K562 (cell line): ENCODE results near the gene STRA6. TPM values are rescaled to one million over a fixed set of nuclear protein-coding genes. Genes with fewer than 3 reads are reported as not detected.

Experiments
- ATAC-seq: fragments of 200-7000 bp; cut with Tn5 transposase; 3 replicates; pipeline ENCODE4 v1.9.1; 2020; ENCODE audit warnings: moderate library complexity
- BruUV-seq: library from RNA; stranded (reverse); fragments of 400-500 nt; replicated peaks from 2 replicates; lab custom pipeline; 2021; lab: Mats Ljungman, UMichigan
- CTCF ChIA-PET: fragments of 300-600 bp; formaldehyde crosslinking; extraction: SDS; loops from one replicate; lab custom pipeline; 2021; ENCODE audit warnings: low intra/inter-chr PET ratio; lab: Yijun Ruan, JAX
- POLR2A ChIA-PET: fragments of 300-600, 350-650 bp; sonication (Branson Sonifier 250); formaldehyde crosslinking; extraction: SDS; loops from one replicate; lab custom pipeline; 2021; ENCODE audit warnings: antibody characterized with exemption, inconsistent platforms; lab: Yijun Ruan, JAX
- DNase-seq, 4 experiments: peaks; one replicate each; pipeline versions ENCODE4 v3.0.0 to v3.0.0-alpha.2; 2011 to 2018; ENCODE audit warnings: low spot score in 3 of 4, mixed read lengths in 3 of 4; ENCODE audit errors: extremely low read depth in 1 of 4
- FAIRE-seq: peaks from 2 replicates; lab custom pipeline; 2011; peaks lifted over from hg19 to GRCh38; lab: Jason Lieb, UNC
- H2AFZ ChIP-seq: 2 replicates; pipeline ENCODE4 v1.6.0; 2011; ENCODE audit warnings: low read depth, low read length, control low read depth, inconsistent platforms
- H3K27ac ChIP-seq: fragments of 200-600 bp; 3 replicates; pipeline ENCODE4 v1.8.0; 2011; ENCODE audit warnings: low read depth, mild to moderate bottlenecking, control low read depth, inconsistent platforms, low read length, moderate library complexity, mixed read lengths; ENCODE audit errors: extremely low read depth
- H3K27me3 ChIP-seq, 2 experiments: fragments of 300-600 bp in 1 of 2; 2 replicates in 1 of 2; 3 replicates in 1 of 2; pipeline versions ENCODE4 v1.6.0 to v1.8.0; 2011; ENCODE audit warnings: inconsistent platforms in 2 of 2, low read length in 2 of 2, mild to moderate bottlenecking in 1 of 2, mixed read lengths in 1 of 2, moderate library complexity in 1 of 2; ENCODE audit not compliant: control insufficient read depth in 2 of 2, insufficient read depth in 2 of 2
- H3K36me3 ChIP-seq: fragments of 300-600 bp; 3 replicates; pipeline ENCODE4 v1.8.0; 2011; ENCODE audit warnings: mild to moderate bottlenecking, low read length, inconsistent platforms; ENCODE audit not compliant: control insufficient read depth, insufficient read depth
- H3K4me1 ChIP-seq, 2 experiments: fragments of 200-600 bp in 1 of 2; replicated peaks in 1 of 2; 2 replicates in 1 of 2; 3 replicates in 1 of 2; pipeline versions ENCODE4 v1.5.1 to v1.8.0; 2011; ENCODE audit warnings: inconsistent platforms in 2 of 2, low read length in 2 of 2, mild to moderate bottlenecking in 1 of 2, mixed read lengths in 1 of 2, moderate library complexity in 1 of 2; ENCODE audit not compliant: control insufficient read depth in 2 of 2, insufficient read depth in 2 of 2
- H3K4me2 ChIP-seq: 2 replicates; pipeline ENCODE4 v1.6.1; 2011; ENCODE audit warnings: low read length, control low read depth, inconsistent platforms, mixed read lengths; ENCODE audit not compliant: insufficient read depth
- H3K4me3 ChIP-seq: fragments of 200-600 bp; sonication (generic), shearing (Covaris generic); 2 replicates; pipeline ENCODE4 v1.5.1; 2016; ENCODE audit warnings: control low read depth, inconsistent platforms
- H3K79me2 ChIP-seq: fragments of 200-600 bp; 3 replicates; pipeline ENCODE4 v1.8.0; 2011; ENCODE audit warnings: low read length, inconsistent platforms; ENCODE audit not compliant: control insufficient read depth, insufficient read depth
- H3K9ac ChIP-seq, 2 experiments: 2 replicates each; pipeline versions ENCODE4 v1.6.0 to v1.6.1; 2011; ENCODE audit warnings: low read depth in 2 of 2, low read length in 2 of 2, control low read depth in 1 of 2, inconsistent platforms in 1 of 2, mild to moderate bottlenecking in 1 of 2, mixed read lengths in 1 of 2; ENCODE audit not compliant: insufficient read depth in 1 of 2
- H3K9me1 ChIP-seq: one replicate; pipeline ENCODE4 v1.6.0; 2011; ENCODE audit warnings: inconsistent platforms, mild to moderate bottlenecking, low read length, moderate library complexity; ENCODE audit not compliant: control insufficient read depth, insufficient read depth
- H3K9me3 ChIP-seq: replicated peaks from 2 replicates; pipeline ENCODE4 v1.5.1; 2011; ENCODE audit warnings: low read depth, low read length, inconsistent platforms; ENCODE audit not compliant: control insufficient read depth, insufficient read depth
- H4K20me1 ChIP-seq: replicated peaks from 2 replicates; pipeline ENCODE4 v1.6.1; 2011; ENCODE audit warnings: low read length, inconsistent platforms, mixed read lengths; ENCODE audit not compliant: control insufficient read depth, insufficient read depth
- HCFC1 ChIP-seq: IDR thresholded peaks from 2 replicates; pipeline ENCODE4 v1.6.1; 2012; ENCODE audit warnings: low read depth, low read length, improper control_type of control experiment
- WGBS: fragments of 100-300 bp; shearing (Covaris generic); methylation state at CpG from one replicate; pipeline ENCODE4 v1.1.6; 2016; ENCODE audit warnings: low coverage, mixed read lengths; ENCODE audit not compliant: insufficient coverage; ENCODE audit errors: missing lambda C conversion rate; 5-methylcytosine and 5-hydroxymethylcytosine counted together
- in situ Hi-C: fragments of 300-500 bp; cut with MboI; formaldehyde crosslinking; loops from 4 replicates; pipeline ENCODE4 v1.15.0; 2018; ENCODE audit warnings: inconsistent platforms, mixed read lengths
- intact Hi-C: fragments of 100-400 bp; cut with micrococcal nuclease; formaldehyde crosslinking; loops from 2 replicates; pipeline ENCODE4 v1.14.2; 2022
- polyA plus RNA-seq, 8 experiments: library from polyadenylated mRNA; depleted of rRNA in 4 of 8; stranded (reverse) in 5 of 8; unstranded in 3 of 8; fragments of >200 nt; fragmentation: Nextera tagmentation in 2 of 8; fragmentation: Illumina TruSeq in 1 of 8; extraction: Ambion mirVana in 2 of 8; extraction: Trizol in 1 of 8; gene quantifications; 2 replicates each; pipeline versions ENCODE4 v1.2.1 to v1.2.3, GENCODE V29; 2011 to 2014; ENCODE audit warnings: inconsistent platforms in 1 of 8, missing spikeins in 1 of 8
- total RNA-seq, 7 experiments: library from RNA; depleted of rRNA in 6 of 7; stranded (reverse); fragments of >200 nt in 6 of 7; fragmentation: Illumina TruSeq in 2 of 7; extraction: Trizol in 2 of 7; gene quantifications; 2 replicates each; pipeline versions ENCODE4 v1.2.1 to v1.2.3, GENCODE V29; 2011 to 2021; ENCODE audit warnings: low replicate concordance in 1 of 7
- TF ChIP-seq, protein P1 (sequence below): sonication (generic); formaldehyde crosslinking; IDR thresholded peaks from 2 replicates; pipeline ENCODE4 v1.9.0; 2022; ENCODE audit warnings: mild to moderate bottlenecking, missing genetic modification reagents

The STRA6 gene
- total and polyA plus RNA-seq, 9 of the 15 experiments (the other 6 are each of a cell fraction or from before 2014, with no cell fraction given), result 0.04 to 2.0 (median 0.43) TPM; not detected in 2

- in situ Hi-C loops, result no loop called here
- Histone ChIP-seq H3K79me2 (no peaks in the 10 kb centered on the region), H3K9me3 (no peaks in the 10 kb centered on the region), H3K9me1 (no peaks in the 10 kb centered on the region), H2AFZ (no peak overlapping the region), H4K20me1 (peaks cover 12% of the 10 kb centered on the region), H3K4me1 (peaks cover 0 to 8% of the 10 kb centered on the region in 2 experiments; a peak in 1 of 5 replicates), H3K4me2 (no peak overlapping the region), H3K27ac (no peak overlapping the region), H3K4me3 (no peak overlapping the region), H3K36me3 (no peaks in the 10 kb centered on the region), H3K27me3 (peaks cover 4 to 49% of the 10 kb centered on the region in 2 experiments; a peak in 3 of 5 replicates), H3K9ac (no peak overlapping the region; a peak in 1 of 4 replicates)
- ATAC-seq (no peak), FAIRE-seq (no peak), DNase-seq (no peak)
- intact Hi-C loops, result no loop called here
- no TSS peak for BruUV-seq
- CTCF ChIA-PET, result no interaction called here
- WGBS, result under 1% methylated on average over 21 of the region's 21 CpGs
- POLR2A ChIA-PET, result no interaction called here
- TF ChIP-seq, protein P1, sequence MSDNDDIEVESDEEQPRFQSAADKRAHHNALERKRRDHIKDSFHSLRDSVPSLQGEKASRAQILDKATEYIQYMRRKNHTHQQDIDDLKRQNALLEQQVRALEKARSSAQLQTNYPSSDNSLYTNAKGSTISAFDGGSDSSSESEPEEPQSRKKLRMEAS (CRISPR knock-in tag), result 0 out of 2 replicates have a peak, but pooled peaks have one; percentile 29
- no peak for TF ChIP-seq HCFC1
Measured at GRCh38 chr15:74180881-74181602, 21.5 kb downstream of the STRA6 start.
